ENCODE results near the gene TF. TPM values are rescaled to one million over a fixed set of nuclear protein-coding genes. Genes with fewer than 3 reads are reported as not detected.
A peak's percentile ranks its signal among the peaks of the same experiment; 100 is the strongest.

Gene TF
- total RNA-seq, 1 donor from 2014 or later, result 0.34 TPM

DNA sequence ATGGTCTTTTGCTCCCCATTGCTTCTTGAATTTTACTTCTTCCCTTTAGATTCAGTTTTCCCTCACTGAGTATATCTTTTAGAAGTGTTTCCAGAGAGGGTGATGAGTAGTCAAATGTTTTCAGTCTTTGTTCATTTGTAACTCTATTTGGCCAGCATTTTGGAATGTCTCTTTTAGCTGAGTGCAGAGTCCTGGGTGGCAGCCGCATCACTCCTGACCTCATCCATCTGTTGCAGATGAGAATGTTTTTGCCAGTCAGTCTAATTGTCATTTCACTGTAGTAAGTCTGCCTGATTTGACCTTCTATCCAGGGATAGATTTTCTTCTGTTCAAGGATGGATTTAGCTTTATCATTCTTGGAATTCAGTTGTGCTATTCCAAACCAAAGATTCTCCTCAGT lies 66.7 kb downstream of the TF start:
- DNase-seq (ENCODE audit: low read depth) (peak; percentile 20), FAIRE-seq (no peak)
- Histone ChIP-seq H3K79me2 (ENCODE audit: insufficient read depth, low read length) (peaks cover 11% of the 10 kb centered on the region), H3K27ac (ENCODE audit: low read depth, low read length) (no peak overlapping the region), H3K4me2 (ENCODE audit: low read length) (no peak overlapping the region), H3K9me3 (ENCODE audit: insufficient read depth, low read depth, low read length) (no peaks in the 10 kb centered on the region), H3K4me1 (ENCODE audit: insufficient read depth, low read length) (no peaks in the 10 kb centered on the region), H3K4me3 (ENCODE audit: insufficient read depth, low read depth, low read length) (no peak overlapping the region), H3K36me3 (ENCODE audit: insufficient read depth, low read length) (peaks cover 53% of the 10 kb centered on the region), H4K20me1 (ENCODE audit: insufficient read depth, low read length) (peaks cover 34% of the 10 kb centered on the region), H2AFZ (ENCODE audit: low read depth, low read length) (no peak overlapping the region), H3K27me3 (ENCODE audit: insufficient read depth, low read length) (no peaks in the 10 kb centered on the region), H3K9ac (ENCODE audit: low read length) (no peak overlapping the region)
- no peak overlapping the region for H3K4me3 Mint-ChIP-seq (ENCODE audit: unreplicated experiment)
- H3K27me3 Mint-ChIP-seq (ENCODE audit: low read depth, unreplicated experiment), result no peaks in the 10 kb centered on the region
- H3K4me1 Mint-ChIP-seq (ENCODE audit: low read depth, unreplicated experiment), result peaks cover 7% of the 10 kb centered on the region
- no peaks in the 10 kb centered on the region for H3K9me3 Mint-ChIP-seq (ENCODE audit: unreplicated experiment)
- peak overlapping the region; percentile 3 for H3K27ac Mint-ChIP-seq (ENCODE audit: unreplicated experiment)
- TF ChIP-seq EZH2 (IDR thresholded peaks at IDR 0.05; ENCODE audit: insufficient read depth, low read length), result no peak
- TF ChIP-seq, protein P1, sequence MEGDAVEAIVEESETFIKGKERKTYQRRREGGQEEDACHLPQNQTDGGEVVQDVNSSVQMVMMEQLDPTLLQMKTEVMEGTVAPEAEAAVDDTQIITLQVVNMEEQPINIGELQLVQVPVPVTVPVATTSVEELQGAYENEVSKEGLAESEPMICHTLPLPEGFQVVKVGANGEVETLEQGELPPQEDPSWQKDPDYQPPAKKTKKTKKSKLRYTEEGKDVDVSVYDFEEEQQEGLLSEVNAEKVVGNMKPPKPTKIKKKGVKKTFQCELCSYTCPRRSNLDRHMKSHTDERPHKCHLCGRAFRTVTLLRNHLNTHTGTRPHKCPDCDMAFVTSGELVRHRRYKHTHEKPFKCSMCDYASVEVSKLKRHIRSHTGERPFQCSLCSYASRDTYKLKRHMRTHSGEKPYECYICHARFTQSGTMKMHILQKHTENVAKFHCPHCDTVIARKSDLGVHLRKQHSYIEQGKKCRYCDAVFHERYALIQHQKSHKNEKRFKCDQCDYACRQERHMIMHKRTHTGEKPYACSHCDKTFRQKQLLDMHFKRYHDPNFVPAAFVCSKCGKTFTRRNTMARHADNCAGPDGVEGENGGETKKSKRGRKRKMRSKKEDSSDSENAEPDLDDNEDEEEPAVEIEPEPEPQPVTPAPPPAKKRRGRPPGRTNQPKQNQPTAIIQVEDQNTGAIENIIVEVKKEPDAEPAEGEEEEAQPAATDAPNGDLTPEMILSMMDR (IDR thresholded peaks at IDR 0.05; ENCODE audit: insufficient read depth, low read depth, low read length), result no peak
- peaks cover 5% of the 10 kb centered on the region for H3K36me3 Mint-ChIP-seq (ENCODE audit: low read depth, unreplicated experiment)

DNA sequence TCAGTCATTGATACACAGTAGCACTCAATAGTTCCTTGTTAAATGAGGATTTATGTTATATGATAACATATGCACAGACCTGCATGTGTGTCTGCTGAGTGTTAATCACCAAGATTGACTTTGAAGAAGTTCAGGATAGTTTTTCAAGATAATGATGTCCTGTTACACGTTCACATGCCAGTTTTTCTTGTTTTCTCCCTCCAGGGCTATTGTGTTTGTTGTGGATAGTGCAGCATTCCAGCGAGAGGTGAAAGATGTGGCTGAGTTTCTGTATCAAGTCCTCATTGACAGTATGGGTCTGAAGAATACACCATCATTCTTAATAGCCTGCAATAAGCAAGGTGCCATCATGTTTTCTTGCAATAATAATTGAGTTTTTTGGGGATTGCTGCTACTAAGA lies 69.2 kb downstream of the TF start:
- Mint-ChIP-seq H3K4me1 (ENCODE audit: low read depth, unreplicated experiment) (peaks cover 7% of the 10 kb centered on the region), H3K36me3 (ENCODE audit: low read depth, unreplicated experiment) (peaks cover 8% of the 10 kb centered on the region), H3K27ac (ENCODE audit: unreplicated experiment) (no peak overlapping the region), H3K4me3 (ENCODE audit: unreplicated experiment) (no peak overlapping the region), H3K27me3 (ENCODE audit: low read depth, unreplicated experiment) (no peaks in the 10 kb centered on the region), H3K9me3 (ENCODE audit: unreplicated experiment) (no peaks in the 10 kb centered on the region)
- no peak for TF ChIP-seq EZH2 (IDR thresholded peaks at IDR 0.05; ENCODE audit: insufficient read depth, low read length)
- TF ChIP-seq, protein P1 (IDR thresholded peaks at IDR 0.05; ENCODE audit: insufficient read depth, low read depth, low read length), result no peak
- Histone ChIP-seq H2AFZ (ENCODE audit: low read depth, low read length) (no peak overlapping the region), H3K4me3 (ENCODE audit: insufficient read depth, low read depth, low read length) (no peak overlapping the region), H3K9me3 (ENCODE audit: insufficient read depth, low read depth, low read length) (no peaks in the 10 kb centered on the region), H3K27me3 (ENCODE audit: insufficient read depth, low read length) (no peaks in the 10 kb centered on the region), H4K20me1 (ENCODE audit: insufficient read depth, low read length) (peaks cover 44% of the 10 kb centered on the region), H3K4me2 (ENCODE audit: low read length) (no peak overlapping the region), H3K4me1 (ENCODE audit: insufficient read depth, low read length) (no peaks in the 10 kb centered on the region), H3K79me2 (ENCODE audit: insufficient read depth, low read length) (peaks cover 3% of the 10 kb centered on the region), H3K9ac (ENCODE audit: low read length) (no peak overlapping the region), H3K27ac (ENCODE audit: low read depth, low read length) (no peak overlapping the region), H3K36me3 (ENCODE audit: insufficient read depth, low read length) (peaks cover 57% of the 10 kb centered on the region)
- DNase-seq (ENCODE audit: low read depth) (no peak), FAIRE-seq (no peak)

DNA sequence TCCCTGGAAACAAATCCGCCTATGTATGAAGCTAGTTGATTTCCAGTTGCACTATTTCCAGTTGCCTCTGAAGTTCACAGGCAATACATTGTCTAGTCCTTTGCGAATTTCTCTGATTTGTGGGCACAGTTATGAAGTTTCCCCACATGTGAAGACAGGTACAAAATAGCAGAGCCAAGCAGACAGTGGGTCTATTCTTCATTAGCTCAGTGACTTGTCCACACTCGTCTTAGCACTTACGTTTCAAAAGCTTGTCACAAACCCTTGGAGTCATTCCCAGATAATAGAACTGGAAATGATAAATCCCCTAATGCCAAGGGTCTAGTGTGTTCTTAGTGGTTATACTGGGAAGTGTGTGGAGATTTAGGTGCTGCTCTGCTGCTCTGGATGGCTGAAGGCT lies 73.9 kb downstream of the TF start:
- Mint-ChIP-seq H3K27ac (ENCODE audit: unreplicated experiment) (no peak overlapping the region), H3K4me1 (ENCODE audit: low read depth, unreplicated experiment) (peaks cover 4% of the 10 kb centered on the region), H3K36me3 (ENCODE audit: low read depth, unreplicated experiment) (peaks cover 30% of the 10 kb centered on the region), H3K9me3 (ENCODE audit: unreplicated experiment) (no peaks in the 10 kb centered on the region), H3K27me3 (ENCODE audit: low read depth, unreplicated experiment) (no peaks in the 10 kb centered on the region), H3K4me3 (ENCODE audit: unreplicated experiment) (no peak overlapping the region)
- no peaks in the 10 kb centered on the region for H3K79me2 ChIP-seq (ENCODE audit: insufficient read depth, low read length)
- peaks cover 50% of the 10 kb centered on the region for H4K20me1 ChIP-seq (ENCODE audit: insufficient read depth, low read length)
- no peak overlapping the region for H2AFZ ChIP-seq (ENCODE audit: low read depth, low read length)
- H3K36me3 ChIP-seq (ENCODE audit: insufficient read depth, low read length), result peaks cover 59% of the 10 kb centered on the region
- TF ChIP-seq, protein P1 (IDR thresholded peaks at IDR 0.05; ENCODE audit: insufficient read depth, low read depth, low read length), result no peak
- TF ChIP-seq EZH2 (IDR thresholded peaks at IDR 0.05; ENCODE audit: insufficient read depth, low read length), result no peak
- FAIRE-seq (no peak), DNase-seq (ENCODE audit: low read depth) (no peak)
- no peak overlapping the region for H3K4me2 ChIP-seq (ENCODE audit: low read length)
- H3K9me3 ChIP-seq (ENCODE audit: insufficient read depth, low read depth, low read length), result no peaks in the 10 kb centered on the region
- peaks cover 4% of the 10 kb centered on the region for H3K4me1 ChIP-seq (ENCODE audit: insufficient read depth, low read length)
- H3K27ac ChIP-seq (ENCODE audit: low read depth, low read length), result no peak overlapping the region
- H3K27me3 ChIP-seq (ENCODE audit: insufficient read depth, low read length), result no peaks in the 10 kb centered on the region
- no peak overlapping the region for H3K9ac ChIP-seq (ENCODE audit: low read length)
- H3K4me3 ChIP-seq (ENCODE audit: insufficient read depth, low read depth, low read length), result no peak overlapping the region

All from astrocyte (in vitro differentiated cells and primary cell).